K562 (cell line): ENCODE measurements around the gene FOXO4. TPM values are rescaled to one million over a fixed set of nuclear protein-coding genes. Genes with fewer than 3 reads are reported as not detected.

ENCODE experiments used
- ATAC-seq: fragments of 200-7000 bp; cut with Tn5 transposase; 3 replicates; pipeline ENCODE4 v1.9.1; 2020; ENCODE audit warnings: moderate library complexity
- BruUV-seq: library from RNA; stranded (reverse); fragments of 400-500 nt; replicated peaks from 2 replicates; lab custom pipeline; 2021; lab: Mats Ljungman, UMichigan
- CTCF ChIA-PET: fragments of 300-600 bp; formaldehyde crosslinking; extraction: SDS; loops from one replicate; lab custom pipeline; 2021; ENCODE audit warnings: low intra/inter-chr PET ratio; lab: Yijun Ruan, JAX
- POLR2A ChIA-PET: fragments of 300-600, 350-650 bp; sonication (Branson Sonifier 250); formaldehyde crosslinking; extraction: SDS; loops from one replicate; lab custom pipeline; 2021; ENCODE audit warnings: antibody characterized with exemption, inconsistent platforms; lab: Yijun Ruan, JAX
- DNase-seq, 4 experiments: peaks; one replicate each; pipeline versions ENCODE4 v3.0.0 to v3.0.0-alpha.2; 2011 to 2018; ENCODE audit warnings: low spot score in 3 of 4, mixed read lengths in 3 of 4; ENCODE audit errors: extremely low read depth in 1 of 4
- FAIRE-seq: peaks from 2 replicates; lab custom pipeline; 2011; peaks lifted over from hg19 to GRCh38; lab: Jason Lieb, UNC
- H2AFZ ChIP-seq: 2 replicates; pipeline ENCODE4 v1.6.0; 2011; ENCODE audit warnings: low read depth, low read length, control low read depth, inconsistent platforms
- H3K27ac ChIP-seq: fragments of 200-600 bp; 3 replicates; pipeline ENCODE4 v1.8.0; 2011; ENCODE audit warnings: low read depth, mild to moderate bottlenecking, control low read depth, inconsistent platforms, low read length, moderate library complexity, mixed read lengths; ENCODE audit errors: extremely low read depth
- H3K27me3 ChIP-seq, 2 experiments: fragments of 300-600 bp in 1 of 2; 2 replicates in 1 of 2; 3 replicates in 1 of 2; pipeline versions ENCODE4 v1.6.0 to v1.8.0; 2011; ENCODE audit warnings: inconsistent platforms in 2 of 2, low read length in 2 of 2, mild to moderate bottlenecking in 1 of 2, mixed read lengths in 1 of 2, moderate library complexity in 1 of 2; ENCODE audit not compliant: control insufficient read depth in 2 of 2, insufficient read depth in 2 of 2
- H3K36me3 ChIP-seq: fragments of 300-600 bp; 3 replicates; pipeline ENCODE4 v1.8.0; 2011; ENCODE audit warnings: mild to moderate bottlenecking, low read length, inconsistent platforms; ENCODE audit not compliant: control insufficient read depth, insufficient read depth
- H3K4me1 ChIP-seq, 2 experiments: fragments of 200-600 bp in 1 of 2; replicated peaks in 1 of 2; 2 replicates in 1 of 2; 3 replicates in 1 of 2; pipeline versions ENCODE4 v1.5.1 to v1.8.0; 2011; ENCODE audit warnings: inconsistent platforms in 2 of 2, low read length in 2 of 2, mild to moderate bottlenecking in 1 of 2, mixed read lengths in 1 of 2, moderate library complexity in 1 of 2; ENCODE audit not compliant: control insufficient read depth in 2 of 2, insufficient read depth in 2 of 2
- H3K4me2 ChIP-seq: 2 replicates; pipeline ENCODE4 v1.6.1; 2011; ENCODE audit warnings: low read length, control low read depth, inconsistent platforms, mixed read lengths; ENCODE audit not compliant: insufficient read depth
- H3K4me3 ChIP-seq: fragments of 200-600 bp; sonication (generic), shearing (Covaris generic); 2 replicates; pipeline ENCODE4 v1.5.1; 2016; ENCODE audit warnings: control low read depth, inconsistent platforms
- H3K79me2 ChIP-seq: fragments of 200-600 bp; 3 replicates; pipeline ENCODE4 v1.8.0; 2011; ENCODE audit warnings: low read length, inconsistent platforms; ENCODE audit not compliant: control insufficient read depth, insufficient read depth
- H3K9ac ChIP-seq, 2 experiments: 2 replicates each; pipeline versions ENCODE4 v1.6.0 to v1.6.1; 2011; ENCODE audit warnings: low read depth in 2 of 2, low read length in 2 of 2, control low read depth in 1 of 2, inconsistent platforms in 1 of 2, mild to moderate bottlenecking in 1 of 2, mixed read lengths in 1 of 2; ENCODE audit not compliant: insufficient read depth in 1 of 2
- H3K9me1 ChIP-seq: one replicate; pipeline ENCODE4 v1.6.0; 2011; ENCODE audit warnings: inconsistent platforms, mild to moderate bottlenecking, low read length, moderate library complexity; ENCODE audit not compliant: control insufficient read depth, insufficient read depth
- H3K9me3 ChIP-seq: replicated peaks from 2 replicates; pipeline ENCODE4 v1.5.1; 2011; ENCODE audit warnings: low read depth, low read length, inconsistent platforms; ENCODE audit not compliant: control insufficient read depth, insufficient read depth
- H4K20me1 ChIP-seq: replicated peaks from 2 replicates; pipeline ENCODE4 v1.6.1; 2011; ENCODE audit warnings: low read length, inconsistent platforms, mixed read lengths; ENCODE audit not compliant: control insufficient read depth, insufficient read depth
- CHD4 ChIP-seq: fragments of 200-600 bp; sonication (generic); IDR thresholded peaks from 3 replicates; pipeline ENCODE4 v1.6.1; 2012; ENCODE audit warnings: low read depth, mild to moderate bottlenecking, mixed read lengths, low read length, inconsistent platforms; ENCODE audit not compliant: insufficient read depth, insufficient replicate concordance, poor library complexity, severe bottlenecking
- DPF2 ChIP-seq: fragments of 450-650 bp; IDR thresholded peaks from 2 replicates; pipeline ENCODE4 v1.6.1; 2016
- POLR2G ChIP-seq: fragments of 200-400 bp; formaldehyde crosslinking; IDR thresholded peaks from 2 replicates; pipeline ENCODE4 v1.6.1; 2017; ENCODE audit warnings: low read depth, mild to moderate bottlenecking, antibody characterized with exemption, low read length, moderate library complexity
- RBBP5 ChIP-seq: fragments of 200-600 bp; sonication (generic); IDR thresholded peaks from 2 replicates; pipeline ENCODE4 v1.6.1; 2012; ENCODE audit warnings: borderline replicate concordance, mild to moderate bottlenecking, low read length, control low read depth, inconsistent platforms; ENCODE audit not compliant: insufficient read depth, poor library complexity, severe bottlenecking
- SMAD4 ChIP-seq: fragments of 250-450 bp; sonication (Bioruptor Pico); conservative IDR thresholded peaks from 2 replicates; pipeline ENCODE4 v1.8.0; 2021; ENCODE audit warnings: inconsistent platforms, mild to moderate bottlenecking, moderate library complexity
- SMARCE1 ChIP-seq: fragments of 450-650 bp; IDR thresholded peaks from 2 replicates; pipeline ENCODE4 v1.7.1; 2016; ENCODE audit warnings: mild to moderate bottlenecking
- TCFL5 ChIP-seq: fragments of 250-450 bp; sonication (Bioruptor Pico); conservative IDR thresholded peaks from 2 replicates; pipeline ENCODE4 v1.6.1; 2021; ENCODE audit warnings: mild to moderate bottlenecking, moderate library complexity, matching md5 sums
- ZFPM2 ChIP-seq: fragments of 250-450 bp; sonication (Bioruptor Pico); IDR thresholded peaks from 2 replicates; pipeline ENCODE4 v1.5.1; 2022; ENCODE audit warnings: mild to moderate bottlenecking
- ZNF561 ChIP-seq: fragments of 450-650 bp; formaldehyde crosslinking; conservative IDR thresholded peaks from 2 replicates; pipeline ENCODE4 v1.4.0; 2020; ENCODE audit warnings: mild to moderate bottlenecking, moderate library complexity
- ZNF699 ChIP-seq: fragments of 250-450 bp; sonication (Bioruptor Pico); IDR thresholded peaks from 2 replicates; pipeline ENCODE4 v1.8.0; 2021; ENCODE audit warnings: mild to moderate bottlenecking, moderate library complexity; ENCODE audit not compliant: insufficient replicate concordance
- ZNF77 ChIP-seq: fragments of 250-450 bp; sonication (Bioruptor Pico); IDR thresholded peaks from 2 replicates; pipeline ENCODE4 v1.5.0; 2020
- WGBS: fragments of 100-300 bp; shearing (Covaris generic); methylation state at CpG from one replicate; pipeline ENCODE4 v1.1.6; 2016; ENCODE audit warnings: low coverage, mixed read lengths; ENCODE audit not compliant: insufficient coverage; ENCODE audit errors: missing lambda C conversion rate; 5-methylcytosine and 5-hydroxymethylcytosine counted together
- in situ Hi-C: fragments of 300-500 bp; cut with MboI; formaldehyde crosslinking; loops from 4 replicates; pipeline ENCODE4 v1.15.0; 2018; ENCODE audit warnings: inconsistent platforms, mixed read lengths
- intact Hi-C: fragments of 100-400 bp; cut with micrococcal nuclease; formaldehyde crosslinking; loops from 2 replicates; pipeline ENCODE4 v1.14.2; 2022
- polyA plus RNA-seq, 8 experiments: library from polyadenylated mRNA; depleted of rRNA in 4 of 8; stranded (reverse) in 5 of 8; unstranded in 3 of 8; fragments of >200 nt; fragmentation: Nextera tagmentation in 2 of 8; fragmentation: Illumina TruSeq in 1 of 8; extraction: Ambion mirVana in 2 of 8; extraction: Trizol in 1 of 8; gene quantifications; 2 replicates each; pipeline versions ENCODE4 v1.2.1 to v1.2.3, GENCODE V29; 2011 to 2014; ENCODE audit warnings: inconsistent platforms in 1 of 8, missing spikeins in 1 of 8
- total RNA-seq, 7 experiments: library from RNA; depleted of rRNA in 6 of 7; stranded (reverse); fragments of >200 nt in 6 of 7; fragmentation: Illumina TruSeq in 2 of 7; extraction: Trizol in 2 of 7; gene quantifications; 2 replicates each; pipeline versions ENCODE4 v1.2.1 to v1.2.3, GENCODE V29; 2011 to 2021; ENCODE audit warnings: low replicate concordance in 1 of 7
- TF ChIP-seq, protein P1 (sequence below), 2 experiments: fragments of 450-650 bp in 1 of 2; IDR thresholded peaks; 2 replicates each; pipeline ENCODE4 v1.6.1; 2011 to 2017; ENCODE audit warnings: low read depth in 2 of 2, antibody characterized with exemption in 1 of 2, borderline replicate concordance in 1 of 2, low read length in 1 of 2, mild to moderate bottlenecking in 1 of 2, mixed read lengths in 1 of 2; ENCODE audit not compliant: control insufficient read depth in 1 of 2
- TF ChIP-seq, protein P2 (sequence below): fragments of 250-450 bp; sonication (Bioruptor Pico); IDR thresholded peaks from 2 replicates; pipeline ENCODE4 v1.5.1; 2021; ENCODE audit warnings: mild to moderate bottlenecking
- TF ChIP-seq, protein P3 (sequence below): fragments of 450-650 bp; IDR thresholded peaks from 2 replicates; pipeline ENCODE4 v1.6.1; 2017; ENCODE audit warnings: mild to moderate bottlenecking, moderate library complexity
- TF ChIP-seq, protein P4 (sequence below): fragments of 250-450 bp; sonication (Bioruptor Pico); IDR thresholded peaks from 2 replicates; pipeline ENCODE4 v1.9.0; 2021; ENCODE audit warnings: mild to moderate bottlenecking
- TF ChIP-seq, protein P5 (sequence below): fragments of 450-650 bp; IDR thresholded peaks from 2 replicates; pipeline ENCODE4 v1.6.1; 2016; ENCODE audit warnings: low read depth, mild to moderate bottlenecking, moderate library complexity

FOXO4 gene
- total and polyA plus RNA-seq, 9 of the 15 experiments (the other 6 are each of a cell fraction or from before 2014, with no cell fraction given): 0.13 to 26.6 (median 8.5) TPM

DNA sequence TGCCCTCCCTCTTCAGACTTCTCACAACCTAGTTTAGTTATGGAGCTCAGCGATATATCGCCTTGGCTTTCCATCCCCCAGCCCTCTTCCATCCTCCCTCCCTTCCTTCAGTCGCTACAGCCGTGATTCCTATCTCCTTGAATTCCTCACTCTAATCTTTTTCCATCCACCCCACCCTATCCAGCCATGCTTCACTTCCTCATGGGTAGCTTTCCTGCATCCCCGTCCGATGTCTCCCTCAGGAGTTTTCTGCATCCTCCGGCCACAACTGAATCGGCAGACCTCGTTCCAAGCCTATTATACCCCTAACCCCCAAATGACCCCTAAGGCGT is 28.0 kb upstream of the FOXO4 start:
- Histone ChIP-seq H3K36me3 (peaks cover 8% of the 10 kb centered on the region), H3K27ac (peak overlapping the region; percentile 75), H2AFZ (peak overlapping the region; percentile 97), H3K4me1 (peaks cover 0 to 4% of the 10 kb centered on the region in 2 experiments; a peak in 2 of 5 replicates), H3K79me2 (peaks cover 25% of the 10 kb centered on the region), H3K9me1 (no peaks in the 10 kb centered on the region), H3K4me3 (peak overlapping the region; percentile 82), H3K9me3 (no peaks in the 10 kb centered on the region), H3K9ac (peak overlapping the region; percentile 79 to 89), H3K27me3 (no peaks in the 10 kb centered on the region), H3K4me2 (peak overlapping the region; percentile 97), H4K20me1 (no peaks in the 10 kb centered on the region; the same call in 1 of the 2 replicates)
- FAIRE-seq (no peak), ATAC-seq (peak; percentile 35), DNase-seq (no peak)
- intact Hi-C loops (no loop called here), in situ Hi-C loops (no loop called here)
- ChIA-PET POLR2A (interaction anchor here (0.9 to 1.1 kb wide), 3 partner anchors 9 to 114 kb away, joined by 3 to 4 read pairs (median 3); no protein-coding TSS in a partner anchor), CTCF (no interaction called here)
- 3% methylated on average over 8 of the region's 10 CpGs for WGBS
- BruUV-seq: no TSS peak
- TF ChIP-seq POLR2G (no peak), ZNF561 (CRISPR knock-in tag) (no peak), CHD4 (no peak), DPF2 (peak; percentile 53), RBBP5 (peak; percentile 18), SMAD4 (CRISPR knock-in tag) (no peak), ZNF699 (no peak), ZFPM2 (CRISPR knock-in tag) (no peak), ZNF77 (no peak), SMARCE1 (peak; percentile 78), TCFL5 (CRISPR knock-in tag) (no peak)
- TF ChIP-seq, protein P1, sequence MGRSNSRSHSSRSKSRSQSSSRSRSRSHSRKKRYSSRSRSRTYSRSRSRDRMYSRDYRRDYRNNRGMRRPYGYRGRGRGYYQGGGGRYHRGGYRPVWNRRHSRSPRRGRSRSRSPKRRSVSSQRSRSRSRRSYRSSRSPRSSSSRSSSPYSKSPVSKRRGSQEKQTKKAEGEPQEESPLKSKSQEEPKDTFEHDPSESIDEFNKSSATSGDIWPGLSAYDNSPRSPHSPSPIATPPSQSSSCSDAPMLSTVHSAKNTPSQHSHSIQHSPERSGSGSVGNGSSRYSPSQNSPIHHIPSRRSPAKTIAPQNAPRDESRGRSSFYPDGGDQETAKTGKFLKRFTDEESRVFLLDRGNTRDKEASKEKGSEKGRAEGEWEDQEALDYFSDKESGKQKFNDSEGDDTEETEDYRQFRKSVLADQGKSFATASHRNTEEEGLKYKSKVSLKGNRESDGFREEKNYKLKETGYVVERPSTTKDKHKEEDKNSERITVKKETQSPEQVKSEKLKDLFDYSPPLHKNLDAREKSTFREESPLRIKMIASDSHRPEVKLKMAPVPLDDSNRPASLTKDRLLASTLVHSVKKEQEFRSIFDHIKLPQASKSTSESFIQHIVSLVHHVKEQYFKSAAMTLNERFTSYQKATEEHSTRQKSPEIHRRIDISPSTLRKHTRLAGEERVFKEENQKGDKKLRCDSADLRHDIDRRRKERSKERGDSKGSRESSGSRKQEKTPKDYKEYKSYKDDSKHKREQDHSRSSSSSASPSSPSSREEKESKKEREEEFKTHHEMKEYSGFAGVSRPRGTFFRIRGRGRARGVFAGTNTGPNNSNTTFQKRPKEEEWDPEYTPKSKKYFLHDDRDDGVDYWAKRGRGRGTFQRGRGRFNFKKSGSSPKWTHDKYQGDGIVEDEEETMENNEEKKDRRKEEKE (IDR thresholded peaks at IDR 0.05; ENCODE audit: borderline replicate concordance in 1 of 2, control insufficient read depth in 1 of 2, low read depth in 2 of 2, low read length in 1 of 2): no peak
- TF ChIP-seq, protein P2, sequence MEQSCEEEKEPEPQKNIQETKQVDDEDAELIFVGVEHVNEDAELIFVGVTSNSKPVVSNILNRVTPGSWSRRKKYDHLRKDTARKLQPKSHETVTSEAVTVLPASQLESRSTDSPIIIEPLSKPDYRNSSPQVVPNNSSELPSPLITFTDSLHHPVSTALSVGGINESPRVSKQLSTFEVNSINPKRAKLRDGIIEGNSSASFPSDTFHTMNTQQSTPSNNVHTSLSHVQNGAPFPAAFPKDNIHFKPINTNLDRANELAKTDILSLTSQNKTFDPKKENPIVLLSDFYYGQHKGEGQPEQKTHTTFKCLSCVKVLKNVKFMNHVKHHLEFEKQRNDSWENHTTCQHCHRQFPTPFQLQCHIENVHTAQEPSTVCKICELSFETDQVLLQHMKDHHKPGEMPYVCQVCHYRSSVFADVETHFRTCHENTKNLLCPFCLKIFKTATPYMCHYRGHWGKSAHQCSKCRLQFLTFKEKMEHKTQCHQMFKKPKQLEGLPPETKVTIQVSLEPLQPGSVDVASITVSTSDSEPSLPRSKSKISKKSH (CRISPR knock-in tag): no peak
- TF ChIP-seq, protein P3, sequence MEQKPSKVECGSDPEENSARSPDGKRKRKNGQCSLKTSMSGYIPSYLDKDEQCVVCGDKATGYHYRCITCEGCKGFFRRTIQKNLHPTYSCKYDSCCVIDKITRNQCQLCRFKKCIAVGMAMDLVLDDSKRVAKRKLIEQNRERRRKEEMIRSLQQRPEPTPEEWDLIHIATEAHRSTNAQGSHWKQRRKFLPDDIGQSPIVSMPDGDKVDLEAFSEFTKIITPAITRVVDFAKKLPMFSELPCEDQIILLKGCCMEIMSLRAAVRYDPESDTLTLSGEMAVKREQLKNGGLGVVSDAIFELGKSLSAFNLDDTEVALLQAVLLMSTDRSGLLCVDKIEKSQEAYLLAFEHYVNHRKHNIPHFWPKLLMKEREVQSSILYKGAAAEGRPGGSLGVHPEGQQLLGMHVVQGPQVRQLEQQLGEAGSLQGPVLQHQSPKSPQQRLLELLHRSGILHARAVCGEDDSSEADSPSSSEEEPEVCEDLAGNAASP: no peak
- TF ChIP-seq, protein P4, sequence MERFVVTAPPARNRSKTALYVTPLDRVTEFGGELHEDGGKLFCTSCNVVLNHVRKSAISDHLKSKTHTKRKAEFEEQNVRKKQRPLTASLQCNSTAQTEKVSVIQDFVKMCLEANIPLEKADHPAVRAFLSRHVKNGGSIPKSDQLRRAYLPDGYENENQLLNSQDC (CRISPR knock-in tag): no peak
- TF ChIP-seq, protein P5, sequence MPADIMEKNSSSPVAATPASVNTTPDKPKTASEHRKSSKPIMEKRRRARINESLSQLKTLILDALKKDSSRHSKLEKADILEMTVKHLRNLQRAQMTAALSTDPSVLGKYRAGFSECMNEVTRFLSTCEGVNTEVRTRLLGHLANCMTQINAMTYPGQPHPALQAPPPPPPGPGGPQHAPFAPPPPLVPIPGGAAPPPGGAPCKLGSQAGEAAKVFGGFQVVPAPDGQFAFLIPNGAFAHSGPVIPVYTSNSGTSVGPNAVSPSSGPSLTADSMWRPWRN: 0 out of 2 replicates have a peak, but pooled peaks have one; percentile 45
